ENCODE measurements around the gene NFKBIB.

DNA sequence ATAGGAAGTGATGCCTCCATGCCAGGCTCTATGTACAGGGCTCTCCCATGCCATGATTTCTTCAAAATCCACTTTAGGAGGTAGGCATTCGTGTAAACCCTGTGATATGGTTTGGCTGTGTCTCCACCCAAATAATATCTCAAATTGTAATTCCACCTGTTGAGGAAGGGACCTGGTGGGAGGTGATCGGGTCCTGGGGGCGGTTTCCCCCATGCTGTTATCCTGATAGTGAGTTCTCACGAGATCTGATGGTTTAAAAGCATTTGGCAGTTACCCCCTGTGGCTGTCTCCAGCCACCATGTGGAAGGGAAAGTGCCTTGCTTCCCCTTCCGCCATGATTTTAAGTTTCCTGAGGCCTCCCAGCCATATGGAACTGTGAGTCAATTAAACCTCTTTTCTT is 22.7 kb downstream of the NFKBIB start:
- TF ChIP-seq CTCF (IDR thresholded peaks at IDR 0.05 in 8 of 11, conservative IDR thresholded peaks at IDR 0.05 in 3 of 11) = no peak
- no peak for TF ChIP-seq POLR2AphosphoS5 (IDR thresholded peaks at IDR 0.05)
- no peak for TF ChIP-seq POLR2A (IDR thresholded peaks at IDR 0.05)

All from spleen (tissue), 7 donors.